ENCODE measurements around the gene SNAPC2. TPM values are rescaled to one million over a fixed set of nuclear protein-coding genes. Genes with fewer than 3 reads are reported as not detected.

The SNAPC2 gene
- total RNA-seq, 2 experiments from 2014 or later = 9.9 to 10.9 TPM

DNA sequence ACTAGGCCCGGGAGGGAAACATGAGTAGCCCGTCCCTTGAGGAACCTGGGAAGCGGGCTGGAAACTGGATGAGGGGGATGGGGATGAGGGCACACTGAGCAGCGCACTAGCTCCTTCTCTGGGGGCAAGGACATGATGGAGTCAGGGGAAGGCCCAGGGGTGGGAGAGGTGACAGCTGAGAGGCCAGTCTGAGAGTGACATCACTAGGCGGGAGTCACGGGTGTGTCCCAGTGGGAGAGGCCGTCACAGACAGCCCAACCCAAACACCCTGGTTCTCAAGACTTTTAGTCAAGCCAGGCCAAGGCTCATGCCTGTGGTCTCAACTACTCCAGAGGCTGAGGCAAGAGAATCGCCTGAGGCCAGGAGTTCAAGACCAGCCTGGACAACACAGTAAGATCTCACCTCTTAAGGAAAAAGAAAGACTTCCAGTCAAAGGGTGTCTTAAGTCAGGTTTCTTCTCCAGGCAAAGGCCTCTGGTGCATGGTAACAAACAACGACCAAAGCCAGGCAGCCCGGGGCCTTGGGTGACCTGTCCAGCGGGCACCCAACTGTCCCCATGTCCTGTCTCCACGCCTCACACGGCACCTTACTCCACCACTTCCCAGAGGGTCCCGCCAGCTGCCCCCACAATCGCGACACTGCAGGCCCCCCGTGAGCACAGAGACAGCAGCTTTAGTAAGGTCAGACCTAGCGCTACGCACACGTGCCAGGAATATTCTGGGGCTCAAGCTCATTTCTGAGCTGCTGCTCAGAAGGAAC, 48.8 kb downstream of the SNAPC2 start:
- ChIA-PET CTCF (no interaction called here), POLR2A (no interaction called here)
- no peak overlapping the region for H3K4me3 Mint-ChIP-seq
- TF ChIP-seq, protein P1, sequence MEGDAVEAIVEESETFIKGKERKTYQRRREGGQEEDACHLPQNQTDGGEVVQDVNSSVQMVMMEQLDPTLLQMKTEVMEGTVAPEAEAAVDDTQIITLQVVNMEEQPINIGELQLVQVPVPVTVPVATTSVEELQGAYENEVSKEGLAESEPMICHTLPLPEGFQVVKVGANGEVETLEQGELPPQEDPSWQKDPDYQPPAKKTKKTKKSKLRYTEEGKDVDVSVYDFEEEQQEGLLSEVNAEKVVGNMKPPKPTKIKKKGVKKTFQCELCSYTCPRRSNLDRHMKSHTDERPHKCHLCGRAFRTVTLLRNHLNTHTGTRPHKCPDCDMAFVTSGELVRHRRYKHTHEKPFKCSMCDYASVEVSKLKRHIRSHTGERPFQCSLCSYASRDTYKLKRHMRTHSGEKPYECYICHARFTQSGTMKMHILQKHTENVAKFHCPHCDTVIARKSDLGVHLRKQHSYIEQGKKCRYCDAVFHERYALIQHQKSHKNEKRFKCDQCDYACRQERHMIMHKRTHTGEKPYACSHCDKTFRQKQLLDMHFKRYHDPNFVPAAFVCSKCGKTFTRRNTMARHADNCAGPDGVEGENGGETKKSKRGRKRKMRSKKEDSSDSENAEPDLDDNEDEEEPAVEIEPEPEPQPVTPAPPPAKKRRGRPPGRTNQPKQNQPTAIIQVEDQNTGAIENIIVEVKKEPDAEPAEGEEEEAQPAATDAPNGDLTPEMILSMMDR (IDR thresholded peaks at IDR 0.05) = no peak
- Histone ChIP-seq H3K27me3 (ENCODE audit: control insufficient read depth in 1 of 2, insufficient read depth in 2 of 2, low read length in 2 of 2) (no peaks in the 10 kb centered on the region), H3K9me3 (ENCODE audit: control insufficient read depth in 1 of 2, insufficient read depth in 1 of 2, low read length in 2 of 2) (no peaks in the 10 kb centered on the region), H3K4me3 (ENCODE audit: low read length) (no peak overlapping the region), H3K27ac (ENCODE audit: low read depth in 1 of 2, low read length in 2 of 2) (no peak overlapping the region), H3K4me1 (ENCODE audit: insufficient read depth, low read length) (no peaks in the 10 kb centered on the region), H3K36me3 (ENCODE audit: insufficient read depth, low read length) (peaks cover 73% of the 10 kb centered on the region)
- ATAC-seq (ENCODE audit: poor library complexity) = no peak
- H3K27me3 Mint-ChIP-seq = no peaks in the 10 kb centered on the region
- H3K27ac Mint-ChIP-seq = no peak overlapping the region
- DNase-seq = no peak
- intact Hi-C loops (cut with DNase I, micrococcal nuclease) = loop anchor here in 1 of 2 experiments (10.0 kb wide), 1 partner anchor 176 kb away; the partner anchor contains the start of gene FBN3
- no peaks in the 10 kb centered on the region for H3K4me1 Mint-ChIP-seq (ENCODE audit: low read depth)
- H3K36me3 Mint-ChIP-seq (ENCODE audit: low read depth) = peaks cover 57% of the 10 kb centered on the region
- H3K9me3 Mint-ChIP-seq = no peaks in the 10 kb centered on the region

DNA sequence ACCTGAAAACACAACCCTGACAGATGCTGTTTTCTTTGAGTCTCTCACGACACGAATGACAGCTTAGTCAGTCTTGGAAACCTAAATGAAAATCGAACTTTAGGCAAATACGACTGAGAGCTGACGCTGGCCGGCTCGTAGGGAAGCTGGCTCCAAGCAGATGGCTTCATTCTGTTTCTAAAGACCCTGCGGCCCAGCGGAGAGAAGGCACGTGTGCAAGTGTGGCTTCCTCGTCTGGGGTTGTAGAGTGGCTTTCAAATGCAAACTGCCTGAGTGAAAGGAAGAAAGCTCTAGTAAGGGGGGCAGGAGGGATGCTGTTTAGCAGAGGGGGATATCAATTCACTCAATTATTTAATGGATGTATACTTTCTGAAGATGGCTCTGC, 49.4 kb downstream of the SNAPC2 start:
- Histone ChIP-seq H3K27ac (ENCODE audit: low read depth in 1 of 2, low read length in 2 of 2) (no peak overlapping the region), H3K36me3 (ENCODE audit: insufficient read depth, low read length) (peaks cover 74% of the 10 kb centered on the region), H3K4me3 (ENCODE audit: low read length) (no peak overlapping the region), H3K27me3 (ENCODE audit: control insufficient read depth in 1 of 2, insufficient read depth in 2 of 2, low read length in 2 of 2) (no peaks in the 10 kb centered on the region), H3K4me1 (ENCODE audit: insufficient read depth, low read length) (no peaks in the 10 kb centered on the region), H3K9me3 (ENCODE audit: control insufficient read depth in 1 of 2, insufficient read depth in 1 of 2, low read length in 2 of 2) (no peaks in the 10 kb centered on the region)
- H3K4me1 Mint-ChIP-seq (ENCODE audit: low read depth) = no peaks in the 10 kb centered on the region
- H3K4me3 Mint-ChIP-seq = no peak overlapping the region
- no peak overlapping the region for H3K27ac Mint-ChIP-seq
- no peak for ATAC-seq (ENCODE audit: poor library complexity)
- no peaks in the 10 kb centered on the region for H3K9me3 Mint-ChIP-seq
- POLR2A ChIA-PET = no interaction called here
- peaks cover 59% of the 10 kb centered on the region for H3K36me3 Mint-ChIP-seq (ENCODE audit: low read depth)
- no peak for DNase-seq
- CTCF ChIA-PET = no interaction called here
- intact Hi-C loops (cut with DNase I, micrococcal nuclease) = loop anchor here in 1 of 2 experiments (10.0 kb wide), 1 partner anchor 175 kb away; the partner anchor contains the start of gene FBN3
- TF ChIP-seq, protein P1 (IDR thresholded peaks at IDR 0.05) = no peak
- H3K27me3 Mint-ChIP-seq = no peaks in the 10 kb centered on the region

DNA sequence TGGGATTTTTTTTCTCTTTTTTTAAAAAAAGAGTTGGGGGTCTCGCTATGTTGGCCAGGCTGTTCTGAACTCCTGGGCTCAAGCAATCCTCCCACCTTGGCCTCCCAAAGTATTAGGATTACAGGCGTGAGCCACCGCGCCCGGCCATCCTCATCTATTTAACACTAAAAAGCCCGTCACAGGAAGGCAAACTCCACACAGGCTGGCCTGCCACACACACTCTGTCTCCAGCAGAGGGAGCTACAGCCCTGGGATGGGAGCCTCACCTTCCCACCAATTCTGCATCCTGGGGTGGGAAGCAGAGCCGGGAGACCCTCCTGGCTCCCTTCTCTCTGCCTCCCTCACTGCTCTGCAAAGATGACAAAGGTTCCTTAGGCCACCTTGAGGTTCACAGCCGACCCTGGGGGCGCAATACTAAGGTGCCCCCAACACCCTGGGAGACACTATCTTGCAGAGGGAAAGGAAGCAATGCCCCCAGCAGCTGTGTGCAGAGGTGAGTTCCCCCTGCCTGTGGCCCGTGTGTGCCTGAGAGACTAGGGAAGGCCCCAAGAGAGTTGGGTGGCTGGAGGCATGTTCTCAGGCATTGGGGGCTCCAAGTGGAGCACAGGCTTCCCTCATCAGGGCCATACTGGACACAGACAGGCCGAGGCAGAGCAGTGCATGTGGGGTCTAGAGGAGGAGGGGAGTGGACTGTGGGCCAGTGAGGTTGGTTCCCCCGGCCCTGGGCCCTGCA, 50.7 kb downstream of the SNAPC2 start:
- DNase-seq = peak in 5 of 14 experiments; percentile 6 to 51 (median 29)
- Histone ChIP-seq H3K4me3 (ENCODE audit: low read length) (no peak overlapping the region), H3K4me1 (ENCODE audit: insufficient read depth, low read length) (no peaks in the 10 kb centered on the region), H3K27me3 (ENCODE audit: control insufficient read depth in 1 of 2, insufficient read depth in 2 of 2, low read length in 2 of 2) (no peaks in the 10 kb centered on the region), H3K27ac (ENCODE audit: low read depth in 1 of 2, low read length in 2 of 2) (no peak overlapping the region), H3K36me3 (ENCODE audit: insufficient read depth, low read length) (peaks cover 74% of the 10 kb centered on the region), H3K9me3 (ENCODE audit: control insufficient read depth in 1 of 2, insufficient read depth in 1 of 2, low read length in 2 of 2) (no peaks in the 10 kb centered on the region)
- POLR2A ChIA-PET = no interaction called here
- intact Hi-C loops (cut with DNase I, micrococcal nuclease) = loop anchor here in 1 of 2 experiments (10.0 kb wide), 1 partner anchor 284 kb away; no protein-coding TSS in a partner anchor
- Mint-ChIP-seq H3K27me3 (no peaks in the 10 kb centered on the region), H3K4me1 (ENCODE audit: low read depth) (no peaks in the 10 kb centered on the region), H3K27ac (no peak overlapping the region), H3K4me3 (no peak overlapping the region), H3K9me3 (no peaks in the 10 kb centered on the region), H3K36me3 (ENCODE audit: low read depth) (peaks cover 54% of the 10 kb centered on the region)
- peak; percentile 29 for ATAC-seq (ENCODE audit: poor library complexity)
- CTCF ChIA-PET = interaction anchor here (0.7 to 1.5 kb wide), 4 partner anchors 12 to 42 kb away, joined by 3 to 6 read pairs (median 6); partner anchors contain the start of gene TIMM44
- TF ChIP-seq, protein P1 (IDR thresholded peaks at IDR 0.05) = peak; percentile 62
